Pancreas (tissue), 10 donors: ENCODE results near the gene SLC25A34. TPM values are rescaled to one million over a fixed set of nuclear protein-coding genes. Genes with fewer than 3 reads are reported as not detected.

ENCODE experiments used
- ATAC-seq, 4 donors: fragments of 200-7000 bp; cut with Tn5 transposase; one replicate each; pipeline versions ENCODE4 v1.8.0 to v1.9.1; 2020; ENCODE audit warnings: mild to moderate bottlenecking in 4 of 4, moderate library complexity in 4 of 4
- DNase-seq, 6 donors: peaks; one replicate each; pipeline ENCODE4 v3.0.0-alpha.2; 2020
- FAIRE-seq: peaks from 2 replicates; lab custom pipeline; 2012; peaks lifted over from hg19 to GRCh38; lab: Jason Lieb, UNC
- H3K27ac ChIP-seq, 4 donors: fragments of 200-600 bp; sonication (generic); 1 replicate in 3 of 4; 2 replicates in 1 of 4; pipeline versions ENCODE4 v1.5.0 to v1.8.0; 2020
- H3K27me3 ChIP-seq, 4 donors: fragments of 200-600 bp; one replicate each; pipeline ENCODE4 v1.8.0; 2021
- H3K36me3 ChIP-seq, 3 donors: fragments of 200-600 bp; sonication (generic) in 1 of 3; one replicate each; pipeline versions ENCODE4 v1.5.0 to v1.8.0; 2020 to 2021
- H3K4me1 ChIP-seq, 3 donors: fragments of 200-600 bp; one replicate each; pipeline ENCODE4 v1.8.0; 2021
- H3K4me3 ChIP-seq, 4 donors: fragments of 200-600 bp; sonication (generic) in 2 of 4; one replicate each; pipeline versions ENCODE4 v1.5.0 to v1.8.0; 2020 to 2021
- H3K9me3 ChIP-seq, 4 donors: fragments of 200-600 bp; one replicate each; pipeline ENCODE4 v1.8.0; 2021
- CTCF ChIP-seq, 4 donors: fragments of 200-600 bp; sonication (generic) in 3 of 4; IDR thresholded peaks; one replicate each; pipeline versions ENCODE4 v1.5.0 to v1.8.0; 2021; ENCODE audit warnings: antibody characterized with exemption in 4 of 4
- WGBS, 2 donors: extraction: QIAGEN DNeasy Blood & Tissue Kit; methylation state at CpG; one replicate each; pipeline ENCODE4 v1.1.7; 2013; 5-methylcytosine and 5-hydroxymethylcytosine counted together
- intact Hi-C, 3 donors: fragments of 100-400 bp; cut with DNase I; formaldehyde crosslinking; loops; one replicate each; pipeline versions ENCODE4 v1.11.1 to v1.14.2; 2022
- polyA plus RNA-seq, 2 donors: library from polyadenylated mRNA; stranded (reverse); fragments of 200-250 nt; gene quantifications; one replicate each; pipeline ENCODE4 v1.2.3, GENCODE V29; 2013
- total RNA-seq, 6 donors: library from RNA; stranded (reverse); fragmentation: NEBNext Ultra II Directional in 4 of 6; extraction: Animal tissue kit (Norgen Biotek cat#: 25700) in 4 of 6; gene quantifications; one replicate each; pipeline versions ENCODE4 v1.2.1 to v1.2.4, GENCODE V29; 2021 to 2023
- donor health status: healthy with polysubstance abuse.
- donor health status: DM: no; HTN: no; CAD: no; lungs with moderate emphysema.
- donor health status: DM: no; HTN: no; CAD: no.
- donor health status: control.
- donor health status: control.
- donor health status: Bipolar disorder and iron deficiency.
- donor health status: DM: yes; HTN: yes; CAD: no.
- donor health status: DM: no; HTN: no; CAD: no.
- donor health status: DM: no; HTN: no; CAD: no.
- donor health status: DM: yes; HTN: yes; CAD: no.

SLC25A34 gene
- total and polyA plus RNA-seq, 8 donors = 0.57 to 6.9 (median 1.9) TPM

DNA sequence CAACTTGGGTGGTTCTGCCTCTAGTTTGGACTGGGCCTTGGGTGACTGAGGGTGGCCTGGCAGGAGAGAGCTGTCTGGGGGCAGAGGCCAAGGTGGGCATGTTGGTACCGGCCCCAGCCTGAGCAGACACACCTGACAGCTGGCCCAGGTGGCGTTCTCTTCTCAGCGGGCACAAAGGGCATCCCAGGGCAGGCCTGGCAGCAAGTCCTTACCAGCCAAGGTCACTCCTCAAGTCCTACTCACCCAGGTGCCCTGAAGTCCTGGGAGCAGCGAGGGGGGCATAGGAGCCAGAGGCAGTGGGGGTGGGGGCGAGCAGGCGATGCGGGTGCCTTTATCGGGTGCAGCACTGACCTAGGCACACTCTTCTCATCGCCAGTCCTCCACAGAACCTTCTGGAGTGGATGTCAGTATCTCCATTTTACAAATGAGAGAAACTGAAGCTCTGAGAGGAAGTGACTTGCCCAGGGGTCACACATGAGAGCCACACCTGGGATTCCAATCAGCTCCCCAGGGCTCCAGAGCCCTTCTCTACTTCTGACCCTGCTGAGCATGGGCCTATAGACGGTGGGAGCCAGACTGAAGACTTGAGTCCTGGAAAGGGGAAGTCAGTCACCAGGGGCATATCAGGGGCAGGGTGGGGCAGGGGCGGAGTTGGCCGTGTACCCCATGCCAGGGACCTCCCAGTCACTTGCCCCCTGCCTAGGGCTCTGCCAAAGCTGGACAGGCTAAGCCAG is 587 bp upstream of the SLC25A34 start:
- FAIRE-seq (no peak), ATAC-seq (peak; percentile 59 to 72 (median 64)), DNase-seq (peak in 5 of 6 donors; percentile 66 to 91 (median 81))
- Histone ChIP-seq H3K4me1 (peaks cover 32 to 37% (median 37%) of the 10 kb centered on the region in 3 donors), H3K27ac (peak overlapping the region; percentile 79 to 97 (median 84)), H3K9me3 (no peaks in the 10 kb centered on the region), H3K27me3 (no peaks in the 10 kb centered on the region), H3K4me3 (no peak overlapping the region), H3K36me3 (peaks cover 0 to 16% (median 13%) of the 10 kb centered on the region in 3 donors)
- WGBS, 2 donors = 23 to 32% methylated on average over 12 of the region's 12 CpGs
- intact Hi-C loops = loop anchor here in 1 of 3 donors (10.0 kb wide), 1 partner anchor 141 kb away; no protein-coding TSS in a partner anchor
- no peak for TF ChIP-seq CTCF (IDR thresholded peaks at IDR 0.05)

DNA sequence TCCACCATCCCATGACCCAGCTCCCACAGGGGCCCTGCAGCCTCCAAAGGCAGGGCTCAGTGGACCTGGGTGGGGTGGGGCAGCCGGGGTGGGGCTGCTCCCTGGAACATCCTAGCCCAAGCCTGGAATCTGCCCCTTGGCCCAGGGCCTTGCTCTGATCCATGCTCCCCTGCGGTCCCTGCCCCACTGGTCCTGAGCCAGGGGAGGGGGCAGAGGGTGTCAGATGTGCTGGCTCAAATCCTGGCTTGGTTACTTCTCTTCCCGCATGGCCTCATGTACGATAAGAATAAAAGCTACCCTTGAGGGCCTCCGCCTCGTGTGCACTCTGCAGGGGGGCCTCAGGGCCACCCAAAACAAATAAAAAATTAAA is 819 bp downstream of the SLC25A34 start:
- DNase-seq = peak in 2 of 6 donors; percentile 67 to 70
- no peaks in the 10 kb centered on the region for H3K27me3 ChIP-seq
- H3K9me3 ChIP-seq = no peaks in the 10 kb centered on the region
- TF ChIP-seq CTCF (IDR thresholded peaks at IDR 0.05) = no peak
- H3K36me3 ChIP-seq = peaks cover 0 to 12% (median 10%) of the 10 kb centered on the region in 3 donors
- H3K27ac ChIP-seq = peak overlapping the region; percentile 79 to 97 (median 84)
- peaks cover 32 to 37% (median 37%) of the 10 kb centered on the region in 3 donors for H3K4me1 ChIP-seq
- WGBS, 2 donors = 10 to 12% methylated on average over 6 of the region's 6 CpGs
- intact Hi-C loops = loop anchor here in 1 of 3 donors (10.0 kb wide), 1 partner anchor 142 kb away; no protein-coding TSS in a partner anchor
- no peak for FAIRE-seq
- H3K4me3 ChIP-seq = peak overlapping the region in 1 of 4 donors; percentile 12
- ATAC-seq = peak in 3 of 4 donors; percentile 1 to 26 (median 10)

- Histone ChIP-seq H3K27ac (peak overlapping the region; percentile 79 to 97 (median 84)), H3K4me1 (peaks cover 32 to 37% (median 37%) of the 10 kb centered on the region in 3 donors), H3K9me3 (no peaks in the 10 kb centered on the region), H3K27me3 (no peaks in the 10 kb centered on the region), H3K36me3 (peaks cover 0 to 8% (median 2%) of the 10 kb centered on the region in 3 donors), H3K4me3 (peak overlapping the region in 1 of 4 donors; percentile 12)
- no peak for ATAC-seq
- intact Hi-C loops = loop anchor here in 1 of 3 donors (10.0 kb wide), 1 partner anchor 143 kb away; no protein-coding TSS in a partner anchor
- no peak for TF ChIP-seq CTCF (IDR thresholded peaks at IDR 0.05)
- DNase-seq = peak in 1 of 6 donors; percentile 35
- FAIRE-seq = no peak
- 50 to 54% methylated on average over 20 of the region's 20 CpGs for WGBS, 2 donors
Observed at GRCh38 chr1:15737324-15738319, 1.6 kb downstream of the SLC25A34 start.

GRCh38 chr1:15738416-15739113 is 2.5 kb downstream of the SLC25A34 start:
- ATAC-seq (no peak), FAIRE-seq (no peak), DNase-seq (peak in 3 of 6 donors; percentile 63 to 81 (median 68))
- Histone ChIP-seq H3K4me1 (peaks cover 32 to 37% (median 37%) of the 10 kb centered on the region in 3 donors), H3K36me3 (peaks cover 0 to 5% (median 0%) of the 10 kb centered on the region in 3 donors), H3K9me3 (no peaks in the 10 kb centered on the region), H3K27me3 (no peaks in the 10 kb centered on the region), H3K27ac (peak overlapping the region in 1 of 4 donors; percentile 79), H3K4me3 (no peak overlapping the region)
- no peak for TF ChIP-seq CTCF (IDR thresholded peaks at IDR 0.05)
- 53% methylated on average over 14 to 15 of the region's 15 CpGs for WGBS, 2 donors
- intact Hi-C loops = loop anchor here in 1 of 3 donors (10.0 kb wide), 1 partner anchor 144 kb away; no protein-coding TSS in a partner anchor
